Neutrophil (primary cell): ENCODE data around the gene KMT2B.

Experiments used
- H3K27ac ChIP-seq: fragments of 200-600 bp; sonication (generic); 2 replicates; pipeline ENCODE4 v1.5.1; 2016; ENCODE audit warnings: mild to moderate bottlenecking, moderate library complexity
- H3K27me3 ChIP-seq: fragments of 200-600 bp; sonication (generic); 2 replicates; pipeline ENCODE4 v1.6.0; 2016; ENCODE audit warnings: mild to moderate bottlenecking
- H3K36me3 ChIP-seq: fragments of 200-600 bp; sonication (generic); 2 replicates; pipeline ENCODE4 v1.5.1; 2017
- H3K4me1 ChIP-seq, 2 experiments: fragments of 200-600 bp in 1 of 2; sonication (generic) in 1 of 2; 1 replicate in 1 of 2; 2 replicates in 1 of 2; pipeline versions ENCODE4 v1.5.1 to v1.6.1; 2013 to 2016; ENCODE audit warnings: low read depth in 1 of 2, low read length in 1 of 2, mild to moderate bottlenecking in 1 of 2, moderate library complexity in 1 of 2; ENCODE audit not compliant: control insufficient read depth in 1 of 2, insufficient read depth in 1 of 2
- H3K4me3 ChIP-seq, 2 experiments: fragments of 200-600 bp in 1 of 2; sonication (generic) in 1 of 2; 1 replicate in 1 of 2; 2 replicates in 1 of 2; pipeline ENCODE4 v1.5.1; 2013 to 2016; ENCODE audit warnings: low read depth in 1 of 2, low read length in 1 of 2, mild to moderate bottlenecking in 1 of 2, moderate library complexity in 1 of 2
- H3K9me3 ChIP-seq: fragments of 200-600 bp; sonication (generic); 2 replicates; pipeline ENCODE4 v1.5.1; 2016
- CTCF ChIP-seq: fragments of 200-600 bp; sonication (generic); IDR thresholded peaks from 2 replicates; pipeline ENCODE4 v1.5.1; 2016; ENCODE audit warnings: antibody characterized with exemption

KMT2B gene

GRCh38 chr19:35704218-35704617 is 13.6 kb upstream of the KMT2B start, which contains the start of gene ZBTB32:
Gene ZBTB32 (plus strand): TSS chr19:35704558. CDS start chr19:35714627, 10,069 bp downstream.
- H3K4me1 ChIP-seq: peaks cover 10 to 14% of the 10 kb centered on the region in 2 experiments
- no peaks in the 10 kb centered on the region for H3K36me3 ChIP-seq
- no peak within 1 kb of the TSS for H3K27ac ChIP-seq
- no peak within 1 kb of the TSS for H3K4me3 ChIP-seq
- no peak for TF ChIP-seq CTCF
- peaks cover 72% of the 10 kb centered on the region for H3K27me3 ChIP-seq
- H3K9me3 ChIP-seq: no peaks in the 10 kb centered on the region

- H3K9me3 ChIP-seq: no peaks in the 10 kb centered on the region
- peaks cover 60% of the 10 kb centered on the region for H3K27me3 ChIP-seq
- no peak overlapping the region for H3K27ac ChIP-seq
- no peaks in the 10 kb centered on the region for H3K36me3 ChIP-seq
- H3K4me1 ChIP-seq: no peaks in the 10 kb centered on the region
- H3K4me3 ChIP-seq: no peak overlapping the region
- no peak for TF ChIP-seq CTCF
These were observed 9.4 kb upstream of the KMT2B start for GRCh38 chr19:35708391-35708790.

GRCh38 chr19:35710784-35711723 is 6.7 kb upstream of the KMT2B start:
- no peak overlapping the region for H3K4me3 ChIP-seq
- peaks cover 45% of the 10 kb centered on the region for H3K27me3 ChIP-seq
- H3K27ac ChIP-seq: no peak overlapping the region
- H3K4me1 ChIP-seq: peaks cover 7 to 10% of the 10 kb centered on the region in 2 experiments
- no peaks in the 10 kb centered on the region for H3K9me3 ChIP-seq
- H3K36me3 ChIP-seq: no peaks in the 10 kb centered on the region
- no peak for TF ChIP-seq CTCF

- H3K4me3 ChIP-seq: no peak overlapping the region
- peaks cover 38% of the 10 kb centered on the region for H3K27me3 ChIP-seq
- peaks cover 15 to 23% of the 10 kb centered on the region in 2 experiments for H3K4me1 ChIP-seq
- no peaks in the 10 kb centered on the region for H3K9me3 ChIP-seq
- no peaks in the 10 kb centered on the region for H3K36me3 ChIP-seq
- H3K27ac ChIP-seq: no peak overlapping the region
- TF ChIP-seq CTCF: no peak
These were observed 5.0 kb upstream of the KMT2B start for GRCh38 chr19:35712567-35713505.

GRCh38 chr19:35713506-35713850 is 4.3 kb upstream of the KMT2B start:
- H3K4me3 ChIP-seq: no peak overlapping the region
- H3K4me1 ChIP-seq: peaks cover 17 to 26% of the 10 kb centered on the region in 2 experiments
- peaks cover 31% of the 10 kb centered on the region for H3K27me3 ChIP-seq
- H3K27ac ChIP-seq: no peak overlapping the region
- no peaks in the 10 kb centered on the region for H3K36me3 ChIP-seq
- no peaks in the 10 kb centered on the region for H3K9me3 ChIP-seq
- no peak for TF ChIP-seq CTCF
